Karpas-422 (cell line): ENCODE results near the gene SPHK1. TPM values are rescaled to one million over a fixed set of nuclear protein-coding genes. Genes with fewer than 3 reads are reported as not detected.
A peak's percentile ranks its signal among the peaks of the same experiment; 100 is the strongest.
"Not testable (repeated sequence)": the region's sequence is repeated elsewhere in the genome, so short reads cannot be mapped to it uniquely, and the experiment has no call there.

Experiments
- DNase-seq: peaks from one replicate; pipeline ENCODE4 v3.0.0-alpha.2; 2015
- H2AFZ ChIP-seq: fragments of 200-600 bp; sonication (generic); 2 replicates; pipeline ENCODE4 v1.6.1; 2014; ENCODE audit warnings: antibody characterized with exemption, low read length, mixed read lengths
- H3K27ac ChIP-seq: fragments of 200-600 bp; sonication (generic); 2 replicates; pipeline ENCODE4 v1.5.1; 2014; ENCODE audit warnings: mild to moderate bottlenecking, low read length, moderate library complexity
- H3K27me3 ChIP-seq: fragments of 200-600 bp; sonication (generic); 2 replicates; pipeline ENCODE4 v1.6.1; 2014; ENCODE audit warnings: low read length, mixed read lengths
- H3K36me3 ChIP-seq: fragments of 200-600 bp; sonication (generic); 2 replicates; pipeline ENCODE4 v1.6.1; 2014; ENCODE audit warnings: low read length, mixed read lengths; ENCODE audit not compliant: insufficient read depth
- H3K4me1 ChIP-seq: fragments of 200-600 bp; sonication (generic); 2 replicates; pipeline ENCODE4 v1.6.1; 2014; ENCODE audit warnings: mild to moderate bottlenecking, low read length, mixed read lengths
- H3K4me2 ChIP-seq: fragments of 200-600 bp; sonication (generic); 2 replicates; pipeline ENCODE4 v1.6.1; 2014; ENCODE audit warnings: low read length, low read depth, mild to moderate bottlenecking; ENCODE audit not compliant: poor library complexity, severe bottlenecking
- H3K4me3 ChIP-seq: fragments of 200-600 bp; sonication (generic); 2 replicates; pipeline ENCODE4 v1.5.1; 2014; ENCODE audit warnings: mild to moderate bottlenecking, antibody characterized with exemption, low read length, mixed read lengths
- H3K79me2 ChIP-seq: fragments of 200-600 bp; sonication (generic); 2 replicates; pipeline ENCODE4 v1.6.1; 2014; ENCODE audit warnings: mild to moderate bottlenecking, low read length, mixed read lengths
- H3K9ac ChIP-seq: fragments of 200-600 bp; sonication (generic); 2 replicates; pipeline ENCODE4 v1.6.0; 2014; ENCODE audit warnings: low read length
- H3K9me2 ChIP-seq: fragments of 200-600 bp; sonication (generic), shearing (Covaris generic); replicated peaks from 2 replicates; pipeline ENCODE4 v1.6.0; 2014; ENCODE audit warnings: mild to moderate bottlenecking, low read length, moderate library complexity; ENCODE audit not compliant: insufficient read depth
- H3K9me3 ChIP-seq: fragments of 300-700, 200-600 bp; sonication (generic); 2 replicates; pipeline ENCODE4 v1.6.1; 2014; ENCODE audit warnings: low read length, mixed read lengths
- H4K20me1 ChIP-seq: fragments of 200-600 bp; sonication (generic); 2 replicates; pipeline ENCODE4 v1.6.1; 2014; ENCODE audit warnings: mild to moderate bottlenecking, antibody characterized with exemption, low read length, low read depth; ENCODE audit not compliant: insufficient read depth
- total RNA-seq: library from RNA; depleted of rRNA; stranded (reverse); fragments of >200 nt; shearing (Covaris generic); gene quantifications from 2 replicates; pipeline ENCODE4 v1.2.3, GENCODE V29; 2014; ENCODE audit warnings: low replicate concordance

The SPHK1 gene
- total RNA-seq, 1 experiment from 2014 or later = 0.67 TPM

- not testable (repeated sequence) for DNase-seq, H3K4me1 ChIP-seq, H3K36me3 ChIP-seq, H3K4me2 ChIP-seq, H3K9ac ChIP-seq, H3K9me3 ChIP-seq, H3K27ac ChIP-seq, H4K20me1 ChIP-seq, H3K9me2 ChIP-seq, H2AFZ ChIP-seq, H3K4me3 ChIP-seq, H3K27me3 ChIP-seq
- peaks cover 23% of the 10 kb centered on the region for H3K79me2 ChIP-seq
Measured at GRCh38 chr17:76346936-76347335, 37.5 kb upstream of the SPHK1 start.

- no peak overlapping the region for H3K9ac ChIP-seq
- no peak overlapping the region for H2AFZ ChIP-seq
- peaks cover 34% of the 10 kb centered on the region for H3K79me2 ChIP-seq
Measured at GRCh38 chr17:76350463-76350862, 33.9 kb upstream of the SPHK1 start.

GRCh38 chr17:76351526-76352071 is 32.8 kb upstream of the SPHK1 start:
- Histone ChIP-seq H3K4me3 (no peak overlapping the region), H3K9ac (no peak overlapping the region), H3K4me1 (peaks cover 19% of the 10 kb centered on the region), H3K4me2 (peak overlapping the region; percentile 20), H2AFZ (no peak overlapping the region), H3K27ac (no peak overlapping the region), H3K79me2 (peaks cover 34% of the 10 kb centered on the region), H3K9me2 (no peaks in the 10 kb centered on the region), H4K20me1 (no peaks in the 10 kb centered on the region; the same call in 1 of the 2 replicates), H3K9me3 (no peaks in the 10 kb centered on the region), H3K36me3 (no peaks in the 10 kb centered on the region), H3K27me3 (no peaks in the 10 kb centered on the region)
- peak; percentile 27 for DNase-seq

More at GRCh38 chr17:76350463-76350862, 33.9 kb upstream of the SPHK1 start:
- Histone ChIP-seq H3K4me2 (no peak overlapping the region), H3K36me3 (no peaks in the 10 kb centered on the region), H3K4me1 (peaks cover 17% of the 10 kb centered on the region), H3K4me3 (no peak overlapping the region), H3K9me2 (no peaks in the 10 kb centered on the region), H3K27me3 (no peaks in the 10 kb centered on the region), H3K27ac (no peak overlapping the region), H4K20me1 (no peaks in the 10 kb centered on the region; the same call in 1 of the 2 replicates), H3K9me3 (no peaks in the 10 kb centered on the region)
- peak; percentile 9 for DNase-seq

- peak overlapping the region; percentile 55; the same call in 1 of the 2 replicates for H3K27ac ChIP-seq
- peak; percentile 55 for DNase-seq
- H3K4me3 ChIP-seq = peak overlapping the region; percentile 98
Measured at GRCh38 chr17:76353004-76353598, 31.3 kb upstream of the SPHK1 start.

GRCh38 chr17:76353599-76354316 is 30.7 kb upstream of the SPHK1 start, which contains the start of gene PRPSAP1:
TSS of gene PRPSAP1 (minus strand) at chr17:76353916. CDS start at chr17:76353703, 213 bp downstream.
- peak within 1 kb of the TSS; percentile 98 for H3K4me3 ChIP-seq
- no peaks in the 10 kb centered on the region for H3K9me3 ChIP-seq
- peak within 1 kb of the TSS; percentile 55 for H3K27ac ChIP-seq
- peaks cover 34% of the 10 kb centered on the region for H3K79me2 ChIP-seq
- H3K27me3 ChIP-seq = no peaks in the 10 kb centered on the region
- peak within 1 kb of the TSS; percentile 85 for H3K9ac ChIP-seq
- H3K4me1 ChIP-seq = peaks cover 34% of the 10 kb centered on the region
- no peaks in the 10 kb centered on the region; the same call in 1 of the 2 replicates for H4K20me1 ChIP-seq
- peak within 1 kb of the TSS; percentile 90 for H2AFZ ChIP-seq
- H3K9me2 ChIP-seq = no peaks in the 10 kb centered on the region
- no peaks in the 10 kb centered on the region for H3K36me3 ChIP-seq
- DNase-seq = peak; percentile 95
- H3K4me2 ChIP-seq = peak within 1 kb of the TSS; percentile 97

More at GRCh38 chr17:76353004-76353598, 31.3 kb upstream of the SPHK1 start:
- peaks cover 34% of the 10 kb centered on the region for H3K4me1 ChIP-seq
- H3K27me3 ChIP-seq = no peaks in the 10 kb centered on the region
- H3K9me2 ChIP-seq = no peaks in the 10 kb centered on the region
- H4K20me1 ChIP-seq = no peaks in the 10 kb centered on the region; the same call in 1 of the 2 replicates
- peak overlapping the region; percentile 97 for H3K4me2 ChIP-seq
- peak overlapping the region; percentile 85 for H3K9ac ChIP-seq
- H3K36me3 ChIP-seq = no peaks in the 10 kb centered on the region
- peaks cover 34% of the 10 kb centered on the region for H3K79me2 ChIP-seq
- H3K9me3 ChIP-seq = no peaks in the 10 kb centered on the region
- peak overlapping the region; percentile 90 for H2AFZ ChIP-seq

GRCh38 chr17:76354317-76354729 is 30.1 kb upstream of the SPHK1 start:
- peak overlapping the region; percentile 97 for H3K4me2 ChIP-seq
- no peaks in the 10 kb centered on the region; the same call in 1 of the 2 replicates for H4K20me1 ChIP-seq
- H3K9ac ChIP-seq = peak overlapping the region; percentile 85
- no peak for DNase-seq
- peaks cover 31% of the 10 kb centered on the region for H3K79me2 ChIP-seq
- H3K36me3 ChIP-seq = no peaks in the 10 kb centered on the region
- H3K4me3 ChIP-seq = peak overlapping the region; percentile 98
- no peak overlapping the region for H3K27ac ChIP-seq
- peaks cover 34% of the 10 kb centered on the region for H3K4me1 ChIP-seq
- no peaks in the 10 kb centered on the region for H3K27me3 ChIP-seq
- H3K9me3 ChIP-seq = no peaks in the 10 kb centered on the region
- H2AFZ ChIP-seq = peak overlapping the region; percentile 90
- H3K9me2 ChIP-seq = no peaks in the 10 kb centered on the region

- no peaks in the 10 kb centered on the region for H3K36me3 ChIP-seq
- H3K4me1 ChIP-seq = peaks cover 34% of the 10 kb centered on the region
- peak; percentile 40 for DNase-seq
- H3K9ac ChIP-seq = no peak overlapping the region
- H3K4me2 ChIP-seq = peak overlapping the region; percentile 97
- H3K27me3 ChIP-seq = no peaks in the 10 kb centered on the region
- H3K79me2 ChIP-seq = peaks cover 29% of the 10 kb centered on the region
- no peaks in the 10 kb centered on the region for H3K9me3 ChIP-seq
- H4K20me1 ChIP-seq = no peaks in the 10 kb centered on the region; the same call in 1 of the 2 replicates
- H3K27ac ChIP-seq = no peak overlapping the region
- no peak overlapping the region for H2AFZ ChIP-seq
- no peaks in the 10 kb centered on the region for H3K9me2 ChIP-seq
- no peak overlapping the region for H3K4me3 ChIP-seq
Measured at GRCh38 chr17:76354747-76355310, 29.6 kb upstream of the SPHK1 start.
